HepG2 (cell line): Measurements from ENCODE around the gene CASR. TPM values are rescaled to one million over a fixed set of nuclear protein-coding genes. Genes with fewer than 3 reads are reported as not detected.

Source experiments
- ATAC-seq: fragments of 200-7000 bp; cut with Tn5 transposase; 3 replicates; pipeline ENCODE4 v1.9.1; 2020; ENCODE audit warnings: mild to moderate bottlenecking, moderate library complexity
- BruUV-seq: library from RNA; stranded (reverse); fragments of 400-500 nt; replicated peaks from 2 replicates; lab custom pipeline; 2021; lab: Mats Ljungman, UMichigan
- CTCF ChIA-PET: fragments of 300-600 bp; formaldehyde crosslinking; extraction: SDS; loops from one replicate; lab custom pipeline; 2021; ENCODE audit warnings: low total read pairs, inconsistent platforms, low intra/inter-chr PET ratio; lab: Yijun Ruan, JAX
- POLR2A ChIA-PET: fragments of 350-600 bp; sonication (Branson Sonifier 250); formaldehyde crosslinking; loops from one replicate; lab custom pipeline; 2020; ENCODE audit warnings: antibody characterized with exemption, inconsistent platforms; lab: Yijun Ruan, JAX
- DNase-seq: peaks from one replicate; pipeline ENCODE4 v3.0.0-alpha.2; 2015; ENCODE audit warnings: low spot score
- FAIRE-seq: peaks from 3 replicates; lab custom pipeline; 2011; peaks lifted over from hg19 to GRCh38; lab: Jason Lieb, UNC
- H2AFZ ChIP-seq: one replicate; pipeline ENCODE4 v1.6.1; 2011; ENCODE audit warnings: low read length, inconsistent platforms
- H3K27ac ChIP-seq: fragments of 300-600 bp; 3 replicates; pipeline ENCODE4 v1.8.0; 2011; ENCODE audit warnings: mixed run types, mild to moderate bottlenecking, mixed read lengths, low read length, inconsistent platforms; ENCODE audit not compliant: insufficient read depth; ENCODE audit errors: extremely low read length
- H3K27me3 ChIP-seq, 2 experiments: fragments of 200-600 bp in 1 of 2; 2 replicates in 1 of 2; 3 replicates in 1 of 2; pipeline versions ENCODE4 v1.6.0 to v1.8.0; 2011; ENCODE audit warnings: low read length in 2 of 2, mild to moderate bottlenecking in 2 of 2, moderate library complexity in 2 of 2, inconsistent platforms in 1 of 2; ENCODE audit not compliant: insufficient read depth in 2 of 2, control insufficient read depth in 1 of 2
- H3K36me3 ChIP-seq, 2 experiments: fragments of 200-600 bp in 1 of 2; replicated peaks in 1 of 2; 2 replicates in 1 of 2; 3 replicates in 1 of 2; pipeline versions ENCODE4 v1.5.1 to v1.8.0; 2011; ENCODE audit warnings: low read length in 2 of 2, inconsistent platforms in 1 of 2; ENCODE audit not compliant: insufficient read depth in 2 of 2, control insufficient read depth in 1 of 2
- H3K4me1 ChIP-seq: 2 replicates; pipeline ENCODE4 v1.5.1; 2012; ENCODE audit warnings: low read length, inconsistent platforms; ENCODE audit not compliant: insufficient read depth
- H3K4me2 ChIP-seq: 2 replicates; pipeline ENCODE4 v1.6.0; 2011; ENCODE audit warnings: low read depth, low read length, inconsistent platforms
- H3K4me3 ChIP-seq, 3 experiments: fragments of 200-600 bp in 1 of 3; sonication (generic), shearing (Covaris generic) in 1 of 3; replicated peaks in 1 of 3; 2 replicates each; pipeline ENCODE4 v1.5.1; 2011 to 2016; ENCODE audit warnings: low read length in 3 of 3, inconsistent platforms in 2 of 3, low read depth in 2 of 3, mild to moderate bottlenecking in 2 of 3, control low read depth in 1 of 3, mixed read lengths in 1 of 3; ENCODE audit not compliant: insufficient read depth in 1 of 3
- H3K79me2 ChIP-seq: one replicate; pipeline ENCODE4 v1.6.1; 2011; ENCODE audit warnings: low read length, inconsistent platforms; ENCODE audit not compliant: insufficient read depth
- H3K9ac ChIP-seq: 2 replicates; pipeline ENCODE4 v1.6.0; 2011; ENCODE audit warnings: mild to moderate bottlenecking, low read depth, low read length, inconsistent platforms; ENCODE audit not compliant: insufficient read depth
- H3K9me3 ChIP-seq: 2 replicates; pipeline ENCODE4 v1.5.1; 2012; ENCODE audit warnings: mild to moderate bottlenecking, low read length
- H4K20me1 ChIP-seq: 2 replicates; pipeline ENCODE4 v1.6.0; 2011; ENCODE audit warnings: inconsistent platforms, mild to moderate bottlenecking, low read length, moderate library complexity; ENCODE audit not compliant: insufficient read depth
- E2F2 ChIP-seq: sonication (generic); formaldehyde crosslinking; IDR thresholded peaks from 2 replicates; pipeline ENCODE4 v1.4.0; 2020; ENCODE audit warnings: missing genetic modification reagents, borderline replicate concordance
- PRDM15 ChIP-seq: sonication (generic); formaldehyde crosslinking; IDR thresholded peaks from 2 replicates; pipeline ENCODE4 v1.4.0; 2020; ENCODE audit warnings: missing genetic modification reagents
- THYN1 ChIP-seq: sonication (generic); formaldehyde crosslinking; IDR thresholded peaks from 2 replicates; pipeline ENCODE4 v1.8.1; 2023; ENCODE audit warnings: low read depth, mild to moderate bottlenecking, moderate library complexity, missing genetic modification reagents, borderline replicate concordance
- ZBTB37 ChIP-seq: sonication (generic); formaldehyde crosslinking; IDR thresholded peaks from 2 replicates; pipeline ENCODE4 v1.4.0; 2020; ENCODE audit warnings: mild to moderate bottlenecking, missing genetic modification reagents
- ZNF3 ChIP-seq: IDR thresholded peaks from 2 replicates; pipeline ENCODE4 v1.7.0; 2017; ENCODE audit warnings: inconsistent platforms
- ZNF616 ChIP-seq: sonication (generic); formaldehyde crosslinking; IDR thresholded peaks from 2 replicates; pipeline ENCODE4 v1.5.0; 2020; ENCODE audit warnings: low read depth, mild to moderate bottlenecking, missing genetic modification reagents
- ZNF660 ChIP-seq: sonication (generic); formaldehyde crosslinking; IDR thresholded peaks from 2 replicates; pipeline ENCODE4 v1.5.1; 2020; ENCODE audit warnings: mild to moderate bottlenecking, low read depth, missing genetic modification reagents, borderline replicate concordance
- ZNF704 ChIP-seq: sonication (generic); formaldehyde crosslinking; IDR thresholded peaks from 2 replicates; pipeline ENCODE4 v1.8.1; 2023; ENCODE audit warnings: mild to moderate bottlenecking, inconsistent platforms, moderate library complexity, missing genetic modification reagents, borderline replicate concordance
- ZUFSP ChIP-seq: sonication (generic); formaldehyde crosslinking; IDR thresholded peaks from 2 replicates; pipeline ENCODE4 v1.9.0; 2021; ENCODE audit warnings: missing genetic modification reagents, mild to moderate bottlenecking, borderline replicate concordance
- WGBS: methylation state at CpG from one replicate; pipeline ENCODE4 v1.1.6; 2017; ENCODE audit warnings: low lambda C conversion rate; 5-methylcytosine and 5-hydroxymethylcytosine counted together
- in situ Hi-C: cut with HindIII; loops from 2 replicates; pipeline ENCODE4 v1.10.0; 2017; ENCODE audit warnings: low pct_unique_long_range_greater_than_20kb; ENCODE audit not compliant: extremely low pct_ligation_motif_present
- intact Hi-C: fragments of 100-400 bp; cut with micrococcal nuclease; formaldehyde crosslinking; loops from one replicate; pipeline ENCODE4 v1.10.0; 2022; ENCODE audit not compliant: unreplicated experiment
- polyA plus RNA-seq, 8 experiments: library from polyadenylated mRNA; depleted of rRNA in 3 of 8; stranded (reverse) in 7 of 8; unstranded in 1 of 8; fragments of >200 nt; fragmentation: Illumina TruSeq in 4 of 8; extraction: Trizol in 4 of 8; gene quantifications; 2 replicates each; pipeline versions ENCODE4 v1.2.1 to v1.2.3, GENCODE V29; 2011 to 2016; ENCODE audit warnings: low read depth in 4 of 8, missing spikeins in 1 of 8, mixed read lengths in 1 of 8; ENCODE audit not compliant: insufficient read depth in 1 of 8
- total RNA-seq, 5 experiments: library from RNA; depleted of rRNA; stranded (reverse); fragments of >200 nt; fragmentation: Illumina TruSeq; extraction: Trizol; gene quantifications; 2 replicates each; pipeline ENCODE4 v1.2.3, GENCODE V29; 2016; ENCODE audit warnings: low read depth in 1 of 5

The CASR gene
- total and polyA plus RNA-seq, 2 of the 13 experiments (the other 11 are each of a cell fraction or from before 2014, with no cell fraction given) = not detected

GRCh38 chr3:122281891-122282290, 98.4 kb downstream of the CASR start:
- H3K4me2 ChIP-seq = no peak overlapping the region
- 0% methylated on average over 3 of the region's 3 CpGs for WGBS
- ChIA-PET POLR2A (no interaction called here), CTCF (no interaction called here)
- H3K4me1 ChIP-seq = no peaks in the 10 kb centered on the region
- no TSS peak for BruUV-seq
- TF ChIP-seq ZNF704 (CRISPR knock-in tag) (no peak), ZNF3 (CRISPR knock-in tag) (no peak), E2F2 (CRISPR knock-in tag) (no peak), PRDM15 (CRISPR knock-in tag) (no peak), ZBTB37 (no peak), ZNF660 (CRISPR knock-in tag) (no peak), THYN1 (no peak), ZNF616 (CRISPR knock-in tag) (no peak), ZUFSP (no peak)
- no peak overlapping the region for H3K27ac ChIP-seq
- FAIRE-seq (no peak), ATAC-seq (no peak), DNase-seq (no peak)
- H3K36me3 ChIP-seq = no peaks in the 10 kb centered on the region
- H3K4me3 ChIP-seq = no peak overlapping the region
- no peaks in the 10 kb centered on the region for H3K79me2 ChIP-seq
- in situ Hi-C loops = no loop called here
- intact Hi-C loops = no loop called here
- peaks cover 2 to 17% of the 10 kb centered on the region in 2 experiments; a peak in 2 of 5 replicates for H3K27me3 ChIP-seq
- no peak overlapping the region for H2AFZ ChIP-seq
- no peaks in the 10 kb centered on the region for H4K20me1 ChIP-seq
- no peaks in the 10 kb centered on the region for H3K9me3 ChIP-seq
- no peak overlapping the region for H3K9ac ChIP-seq
